K562 (cell line): ENCODE results near the gene CCDC192. TPM values are rescaled to one million over a fixed set of nuclear protein-coding genes. Genes with fewer than 3 reads are reported as not detected.
A peak's percentile ranks its signal among the peaks of the same experiment; 100 is the strongest.

Experiments
- ATAC-seq: fragments of 200-7000 bp; cut with Tn5 transposase; 3 replicates; pipeline ENCODE4 v1.9.1; 2020; ENCODE audit warnings: moderate library complexity
- BruUV-seq: library from RNA; stranded (reverse); fragments of 400-500 nt; replicated peaks from 2 replicates; lab custom pipeline; 2021; lab: Mats Ljungman, UMichigan
- CTCF ChIA-PET: fragments of 300-600 bp; formaldehyde crosslinking; extraction: SDS; loops from one replicate; lab custom pipeline; 2021; ENCODE audit warnings: low intra/inter-chr PET ratio; lab: Yijun Ruan, JAX
- POLR2A ChIA-PET: fragments of 300-600, 350-650 bp; sonication (Branson Sonifier 250); formaldehyde crosslinking; extraction: SDS; loops from one replicate; lab custom pipeline; 2021; ENCODE audit warnings: antibody characterized with exemption, inconsistent platforms; lab: Yijun Ruan, JAX
- DNase-seq, 4 experiments: peaks; one replicate each; pipeline versions ENCODE4 v3.0.0 to v3.0.0-alpha.2; 2011 to 2018; ENCODE audit warnings: low spot score in 3 of 4, mixed read lengths in 3 of 4; ENCODE audit errors: extremely low read depth in 1 of 4
- FAIRE-seq: peaks from 2 replicates; lab custom pipeline; 2011; peaks lifted over from hg19 to GRCh38; lab: Jason Lieb, UNC
- H2AFZ ChIP-seq: 2 replicates; pipeline ENCODE4 v1.6.0; 2011; ENCODE audit warnings: low read depth, low read length, control low read depth, inconsistent platforms
- H3K27ac ChIP-seq: fragments of 200-600 bp; 3 replicates; pipeline ENCODE4 v1.8.0; 2011; ENCODE audit warnings: low read depth, mild to moderate bottlenecking, control low read depth, inconsistent platforms, low read length, moderate library complexity, mixed read lengths; ENCODE audit errors: extremely low read depth
- H3K27me3 ChIP-seq, 2 experiments: fragments of 300-600 bp in 1 of 2; 2 replicates in 1 of 2; 3 replicates in 1 of 2; pipeline versions ENCODE4 v1.6.0 to v1.8.0; 2011; ENCODE audit warnings: inconsistent platforms in 2 of 2, low read length in 2 of 2, mild to moderate bottlenecking in 1 of 2, mixed read lengths in 1 of 2, moderate library complexity in 1 of 2; ENCODE audit not compliant: control insufficient read depth in 2 of 2, insufficient read depth in 2 of 2
- H3K36me3 ChIP-seq: fragments of 300-600 bp; 3 replicates; pipeline ENCODE4 v1.8.0; 2011; ENCODE audit warnings: mild to moderate bottlenecking, low read length, inconsistent platforms; ENCODE audit not compliant: control insufficient read depth, insufficient read depth
- H3K4me1 ChIP-seq, 2 experiments: fragments of 200-600 bp in 1 of 2; replicated peaks in 1 of 2; 2 replicates in 1 of 2; 3 replicates in 1 of 2; pipeline versions ENCODE4 v1.5.1 to v1.8.0; 2011; ENCODE audit warnings: inconsistent platforms in 2 of 2, low read length in 2 of 2, mild to moderate bottlenecking in 1 of 2, mixed read lengths in 1 of 2, moderate library complexity in 1 of 2; ENCODE audit not compliant: control insufficient read depth in 2 of 2, insufficient read depth in 2 of 2
- H3K4me2 ChIP-seq: 2 replicates; pipeline ENCODE4 v1.6.1; 2011; ENCODE audit warnings: low read length, control low read depth, inconsistent platforms, mixed read lengths; ENCODE audit not compliant: insufficient read depth
- H3K4me3 ChIP-seq: fragments of 200-600 bp; sonication (generic), shearing (Covaris generic); 2 replicates; pipeline ENCODE4 v1.5.1; 2016; ENCODE audit warnings: control low read depth, inconsistent platforms
- H3K79me2 ChIP-seq: fragments of 200-600 bp; 3 replicates; pipeline ENCODE4 v1.8.0; 2011; ENCODE audit warnings: low read length, inconsistent platforms; ENCODE audit not compliant: control insufficient read depth, insufficient read depth
- H3K9ac ChIP-seq, 2 experiments: 2 replicates each; pipeline versions ENCODE4 v1.6.0 to v1.6.1; 2011; ENCODE audit warnings: low read depth in 2 of 2, low read length in 2 of 2, control low read depth in 1 of 2, inconsistent platforms in 1 of 2, mild to moderate bottlenecking in 1 of 2, mixed read lengths in 1 of 2; ENCODE audit not compliant: insufficient read depth in 1 of 2
- H3K9me1 ChIP-seq: one replicate; pipeline ENCODE4 v1.6.0; 2011; ENCODE audit warnings: inconsistent platforms, mild to moderate bottlenecking, low read length, moderate library complexity; ENCODE audit not compliant: control insufficient read depth, insufficient read depth
- H3K9me3 ChIP-seq: replicated peaks from 2 replicates; pipeline ENCODE4 v1.5.1; 2011; ENCODE audit warnings: low read depth, low read length, inconsistent platforms; ENCODE audit not compliant: control insufficient read depth, insufficient read depth
- H4K20me1 ChIP-seq: replicated peaks from 2 replicates; pipeline ENCODE4 v1.6.1; 2011; ENCODE audit warnings: low read length, inconsistent platforms, mixed read lengths; ENCODE audit not compliant: control insufficient read depth, insufficient read depth
- SMAD2 ChIP-seq: fragments of 150-350 bp; IDR thresholded peaks from 2 replicates; pipeline ENCODE4 v1.6.1; 2014; ENCODE audit warnings: low read depth, mild to moderate bottlenecking, low read length
- U2AF1 ChIP-seq: fragments of 200-400 bp; formaldehyde crosslinking; optimal IDR thresholded peaks from 2 replicates; pipeline ENCODE3; 2017; ENCODE audit warnings: mild to moderate bottlenecking, low read depth, low read length, moderate library complexity
- ZBTB26 ChIP-seq: fragments of 450-650 bp; formaldehyde crosslinking; IDR thresholded peaks from 2 replicates; pipeline ENCODE4 v1.4.0; 2022; ENCODE audit warnings: missing genetic modification characterization
- WGBS: fragments of 100-300 bp; shearing (Covaris generic); methylation state at CpG from one replicate; pipeline ENCODE4 v1.1.6; 2016; ENCODE audit warnings: low coverage, mixed read lengths; ENCODE audit not compliant: insufficient coverage; ENCODE audit errors: missing lambda C conversion rate; 5-methylcytosine and 5-hydroxymethylcytosine counted together
- in situ Hi-C: fragments of 300-500 bp; cut with MboI; formaldehyde crosslinking; loops from 4 replicates; pipeline ENCODE4 v1.15.0; 2018; ENCODE audit warnings: inconsistent platforms, mixed read lengths
- intact Hi-C: fragments of 100-400 bp; cut with micrococcal nuclease; formaldehyde crosslinking; loops from 2 replicates; pipeline ENCODE4 v1.14.2; 2022
- polyA plus RNA-seq, 8 experiments: library from polyadenylated mRNA; depleted of rRNA in 4 of 8; stranded (reverse) in 5 of 8; unstranded in 3 of 8; fragments of >200 nt; fragmentation: Nextera tagmentation in 2 of 8; fragmentation: Illumina TruSeq in 1 of 8; extraction: Ambion mirVana in 2 of 8; extraction: Trizol in 1 of 8; gene quantifications; 2 replicates each; pipeline versions ENCODE4 v1.2.1 to v1.2.3, GENCODE V29; 2011 to 2014; ENCODE audit warnings: inconsistent platforms in 1 of 8, missing spikeins in 1 of 8
- total RNA-seq, 7 experiments: library from RNA; depleted of rRNA in 6 of 7; stranded (reverse); fragments of >200 nt in 6 of 7; fragmentation: Illumina TruSeq in 2 of 7; extraction: Trizol in 2 of 7; gene quantifications; 2 replicates each; pipeline versions ENCODE4 v1.2.1 to v1.2.3, GENCODE V29; 2011 to 2021; ENCODE audit warnings: low replicate concordance in 1 of 7

CCDC192 gene
- total and polyA plus RNA-seq, 9 of the 15 experiments (the other 6 are each of a cell fraction or from before 2014, with no cell fraction given), result 0.21 to 0.66 (median 0.38) TPM; not detected in 2

DNA sequence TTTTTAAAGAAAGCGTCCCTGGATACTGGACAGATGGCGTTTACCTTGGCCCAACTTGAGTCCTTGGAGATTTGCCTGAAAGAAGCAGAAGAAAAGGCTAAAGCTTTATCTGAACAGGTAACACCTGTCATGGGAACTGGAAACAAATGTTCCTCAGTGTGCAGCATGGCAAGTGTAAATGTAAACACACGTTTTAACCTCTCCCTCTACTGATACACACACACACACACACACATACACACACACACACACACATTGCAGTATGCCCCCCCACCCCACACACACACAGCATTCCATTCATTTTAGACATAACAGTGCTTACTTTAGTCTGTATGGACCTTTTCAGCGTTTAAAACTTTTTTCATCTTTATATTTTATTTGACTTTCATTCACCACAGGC is 51.1 kb downstream of the CCDC192 start:
- H3K4me1 ChIP-seq, result no peaks in the 10 kb centered on the region; a peak in 2 of 5 replicates
- H3K9ac ChIP-seq, result no peak overlapping the region
- intact Hi-C loops, result no loop called here
- ChIA-PET CTCF (no interaction called here), POLR2A (no interaction called here)
- no peak for DNase-seq
- H3K4me2 ChIP-seq, result no peak overlapping the region
- no peaks in the 10 kb centered on the region for H3K36me3 ChIP-seq
- TF ChIP-seq ZBTB26 (CRISPR knock-in tag) (0 out of 2 replicates have a peak, but pooled peaks have one; percentile 40), SMAD2 (no peak)
- no peak for FAIRE-seq
- no peaks in the 10 kb centered on the region for H4K20me1 ChIP-seq
- H3K4me3 ChIP-seq, result no peak overlapping the region
- WGBS, result 22% methylated on average over 4 of the region's 4 CpGs
- no peaks in the 10 kb centered on the region for H3K9me1 ChIP-seq
- no peak for ATAC-seq
- H3K79me2 ChIP-seq, result no peaks in the 10 kb centered on the region
- H3K27me3 ChIP-seq, result no peaks in the 10 kb centered on the region
- no peaks in the 10 kb centered on the region for H3K9me3 ChIP-seq
- in situ Hi-C loops, result loop anchor here (10.0 kb wide), 1 partner anchor 451 kb away; no protein-coding TSS in a partner anchor
- H3K27ac ChIP-seq, result no peak overlapping the region
- BruUV-seq, result no TSS peak
- 0 out of 2 replicates have a peak overlapping the region, but pooled peaks have one; percentile 31 for H2AFZ ChIP-seq

- DNase-seq (no peak), FAIRE-seq (no peak), ATAC-seq (peak; percentile 44; the same call in 2 of the 3 replicates)
- Histone ChIP-seq H3K4me3 (no peak overlapping the region), H3K4me1 (no peaks in the 10 kb centered on the region; a peak in 2 of 5 replicates), H3K9ac (no peak overlapping the region), H3K9me1 (no peaks in the 10 kb centered on the region), H3K27me3 (no peaks in the 10 kb centered on the region), H3K4me2 (no peak overlapping the region), H4K20me1 (no peaks in the 10 kb centered on the region), H3K79me2 (no peaks in the 10 kb centered on the region), H3K36me3 (no peaks in the 10 kb centered on the region), H3K9me3 (no peaks in the 10 kb centered on the region), H3K27ac (no peak overlapping the region), H2AFZ (no peak overlapping the region)
- CTCF ChIA-PET, result no interaction called here
- POLR2A ChIA-PET, result no interaction called here
- TF ChIP-seq U2AF1, result no peak
- intact Hi-C loops, result no loop called here
- 43% methylated on average over 2 of the region's 2 CpGs for WGBS
- BruUV-seq, result no TSS peak
- in situ Hi-C loops, result loop anchor here (10.0 kb wide), 1 partner anchor 450 kb away; no protein-coding TSS in a partner anchor
Measured at GRCh38 chr5:127754706-127755105, 51.5 kb downstream of the CCDC192 start.
